ENCODE measurements around the gene MNS1.
"Not testable (repeated sequence)": the region's sequence is repeated elsewhere in the genome, so short reads cannot be mapped to it uniquely, and the experiment has no call there.

MNS1 gene

GRCh38 chr15:56428821-56429458, 36.0 kb downstream of the MNS1 start:
- H3K36me3 ChIP-seq (ENCODE audit: insufficient read depth, low read length) = peaks cover 6% of the 10 kb centered on the region; the same call in 1 of the 2 replicates
- peak; percentile 22 for DNase-seq (ENCODE audit: low read depth, low spot score)
- H3K27ac ChIP-seq = no peak overlapping the region

DNA sequence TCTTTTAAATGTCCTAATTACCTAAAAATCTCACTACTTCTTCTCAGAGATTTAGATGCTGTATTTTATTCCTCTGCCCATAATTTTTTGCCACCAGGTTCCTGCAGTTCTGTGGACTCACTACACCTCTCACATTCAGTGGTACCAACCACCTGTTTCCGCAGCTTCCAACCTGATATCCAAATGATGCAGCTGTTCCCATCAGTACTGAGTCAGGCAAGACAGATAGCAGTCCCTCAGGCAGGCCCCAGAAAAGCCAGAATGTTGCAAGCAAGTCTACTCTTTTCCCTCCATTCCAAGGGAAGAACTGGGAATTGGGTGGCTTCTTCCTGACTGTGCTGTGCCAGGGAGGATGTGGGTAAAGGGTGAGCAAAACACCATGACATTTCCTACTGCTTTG, 39.0 kb downstream of the MNS1 start:
- no peak for TF ChIP-seq EZH2 (IDR thresholded peaks at IDR 0.05)
- TF ChIP-seq FOXP2 (optimal IDR thresholded peaks at IDR 0.05; ENCODE audit: control extremely low read depth, extremely low read length, insufficient read depth) = no peak
- no peak for TF ChIP-seq POLR2AphosphoS5 (IDR thresholded peaks at IDR 0.05; ENCODE audit: borderline replicate concordance, low read depth, low read length)
- no peak overlapping the region for H3K9ac ChIP-seq (ENCODE audit: insufficient read length)
- H3K36me3 ChIP-seq (ENCODE audit: insufficient read depth, low read length) = peaks cover 6% of the 10 kb centered on the region; the same call in 1 of the 2 replicates
- H3K4me3 ChIP-seq = no peak overlapping the region
- no peak for DNase-seq (ENCODE audit: low read depth, low spot score)
- no peaks in the 10 kb centered on the region for H3K9me3 ChIP-seq (ENCODE audit: low read depth, low read length)
- no peak overlapping the region for H3K27ac ChIP-seq

More at GRCh38 chr15:56428821-56429458, 36.0 kb downstream of the MNS1 start:
- TF ChIP-seq POLR2AphosphoS5 (IDR thresholded peaks at IDR 0.05; ENCODE audit: borderline replicate concordance, low read depth, low read length) (no peak), EZH2 (IDR thresholded peaks at IDR 0.05) (no peak), FOXP2 (optimal IDR thresholded peaks at IDR 0.05; ENCODE audit: control extremely low read depth, extremely low read length, insufficient read depth) (no peak)
- no peak overlapping the region for H3K4me3 ChIP-seq
- no peaks in the 10 kb centered on the region for H3K9me3 ChIP-seq (ENCODE audit: low read depth, low read length)
- no peak overlapping the region for H3K9ac ChIP-seq (ENCODE audit: insufficient read length)

DNA sequence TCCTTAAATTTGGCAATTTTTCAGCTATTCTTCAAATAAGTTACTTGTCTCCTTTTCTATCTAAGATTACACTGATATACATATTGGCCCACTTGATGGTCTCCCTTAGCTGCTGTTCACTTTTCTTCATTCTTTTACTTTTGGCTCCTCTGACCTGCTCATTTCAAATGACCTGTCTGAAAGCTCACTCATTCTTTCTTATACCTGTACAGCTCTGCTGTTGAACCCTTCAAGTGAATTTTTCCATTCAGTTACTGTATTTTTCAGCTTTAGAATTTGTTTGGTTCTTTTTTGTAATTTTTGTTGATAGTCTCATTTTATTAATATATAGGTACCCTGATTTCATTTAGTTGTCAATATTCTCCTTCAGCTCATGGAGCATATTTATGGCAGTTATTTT, 39.7 kb downstream of the MNS1 start:
- H3K27ac ChIP-seq = no peak overlapping the region
- TF ChIP-seq POLR2AphosphoS5 (IDR thresholded peaks at IDR 0.05; ENCODE audit: borderline replicate concordance, low read depth, low read length) = no peak
- TF ChIP-seq EZH2 (IDR thresholded peaks at IDR 0.05) = no peak
- TF ChIP-seq FOXP2 (optimal IDR thresholded peaks at IDR 0.05; ENCODE audit: control extremely low read depth, extremely low read length, insufficient read depth) = no peak
- H3K36me3 ChIP-seq (ENCODE audit: insufficient read depth, low read length) = peaks cover 6% of the 10 kb centered on the region; the same call in 1 of the 2 replicates
- no peak overlapping the region for H3K9ac ChIP-seq (ENCODE audit: insufficient read length)
- DNase-seq (ENCODE audit: low read depth, low spot score) = no peak
- no peak overlapping the region for H3K4me3 ChIP-seq
- H3K9me3 ChIP-seq (ENCODE audit: low read depth, low read length) = no peaks in the 10 kb centered on the region

DNA sequence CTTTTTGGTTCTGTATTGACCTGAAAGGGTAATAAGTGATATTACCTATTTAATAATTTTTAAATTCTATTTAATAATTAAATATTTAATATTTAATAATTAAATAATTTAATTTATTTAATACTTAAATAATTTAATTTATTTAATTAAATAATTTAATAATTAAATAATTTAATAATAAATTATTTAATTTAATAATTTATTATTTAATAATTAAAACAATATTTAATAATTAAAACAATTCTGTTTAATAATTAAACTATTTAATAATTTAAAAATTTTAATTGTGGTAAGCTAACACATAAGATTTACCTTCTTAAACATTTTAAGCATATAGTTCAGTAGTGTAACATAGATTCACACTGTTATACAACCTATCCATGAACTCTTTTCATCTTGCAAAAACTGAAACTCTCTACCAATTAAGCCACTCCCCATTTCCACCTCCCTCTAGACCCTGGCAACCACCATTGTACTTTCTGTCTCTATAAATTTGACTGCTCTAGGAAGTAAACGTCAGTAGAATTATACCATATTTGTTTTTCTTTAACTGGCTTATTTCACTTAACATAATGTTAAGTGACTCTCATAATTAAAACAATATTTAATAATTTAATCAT, 51.7 kb downstream of the MNS1 start:
- H3K9ac ChIP-seq (ENCODE audit: insufficient read length); DNase-seq (ENCODE audit: low read depth, low spot score); H3K27ac ChIP-seq; H3K36me3 ChIP-seq (ENCODE audit: insufficient read depth, low read length); H3K4me3 ChIP-seq; H3K9me3 ChIP-seq (ENCODE audit: low read depth, low read length): not testable (repeated sequence)

DNA sequence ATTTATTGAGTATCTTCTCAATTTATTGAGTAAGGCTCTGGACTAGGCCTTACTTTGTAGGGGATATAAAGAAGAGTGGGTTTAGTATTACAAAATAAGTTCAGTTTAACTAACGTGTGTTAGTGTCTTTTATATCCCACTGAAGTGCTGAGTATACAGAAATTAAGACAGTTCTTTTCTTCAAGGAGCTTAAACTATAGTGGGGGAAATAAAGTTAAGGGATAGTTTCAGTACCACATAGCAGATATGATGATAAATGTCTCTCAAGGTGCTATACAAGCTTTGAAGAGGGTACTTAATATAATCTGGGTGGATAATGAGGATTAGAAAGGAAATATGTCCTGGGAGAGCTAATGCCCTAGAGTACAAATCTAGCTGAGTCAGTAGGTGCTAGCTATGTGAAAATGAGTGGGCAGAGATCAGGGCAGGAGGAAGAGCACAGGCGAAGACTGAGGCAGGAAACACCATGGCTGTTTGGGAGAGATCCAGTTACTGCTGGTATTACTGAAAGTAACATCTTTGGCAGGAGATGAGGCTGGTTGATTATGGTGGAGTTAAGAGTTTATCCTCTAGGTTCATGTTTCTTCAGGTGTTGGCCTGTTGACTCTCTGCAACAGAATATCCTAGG, 53.7 kb downstream of the MNS1 start:
- no peaks in the 10 kb centered on the region for H3K36me3 ChIP-seq (ENCODE audit: insufficient read depth, low read length)
- no peak for TF ChIP-seq EZH2 (IDR thresholded peaks at IDR 0.05)
- TF ChIP-seq POLR2AphosphoS5 (IDR thresholded peaks at IDR 0.05; ENCODE audit: borderline replicate concordance, low read depth, low read length) = no peak
- H3K9ac ChIP-seq (ENCODE audit: insufficient read length) = no peak overlapping the region
- H3K9me3 ChIP-seq (ENCODE audit: low read depth, low read length) = no peaks in the 10 kb centered on the region
- H3K4me3 ChIP-seq = no peak overlapping the region
- H3K27ac ChIP-seq = no peak overlapping the region
- DNase-seq (ENCODE audit: low read depth, low spot score) = no peak

- TF ChIP-seq EZH2 (IDR thresholded peaks at IDR 0.05) (no peak), FOXP2 (optimal IDR thresholded peaks at IDR 0.05; ENCODE audit: control extremely low read depth, extremely low read length, insufficient read depth) (no peak), POLR2AphosphoS5 (IDR thresholded peaks at IDR 0.05; ENCODE audit: borderline replicate concordance, low read depth, low read length) (no peak)
- no peak overlapping the region for H3K27ac ChIP-seq
- H3K4me3 ChIP-seq = no peak overlapping the region
- no peak for DNase-seq (ENCODE audit: low read depth, low spot score)
- no peaks in the 10 kb centered on the region for H3K36me3 ChIP-seq (ENCODE audit: insufficient read depth, low read length)
- no peak overlapping the region for H3K9ac ChIP-seq (ENCODE audit: insufficient read length)
- H3K9me3 ChIP-seq (ENCODE audit: low read depth, low read length) = no peaks in the 10 kb centered on the region
These were observed 54.2 kb downstream of the MNS1 start for GRCh38 chr15:56410721-56411120.

DNA sequence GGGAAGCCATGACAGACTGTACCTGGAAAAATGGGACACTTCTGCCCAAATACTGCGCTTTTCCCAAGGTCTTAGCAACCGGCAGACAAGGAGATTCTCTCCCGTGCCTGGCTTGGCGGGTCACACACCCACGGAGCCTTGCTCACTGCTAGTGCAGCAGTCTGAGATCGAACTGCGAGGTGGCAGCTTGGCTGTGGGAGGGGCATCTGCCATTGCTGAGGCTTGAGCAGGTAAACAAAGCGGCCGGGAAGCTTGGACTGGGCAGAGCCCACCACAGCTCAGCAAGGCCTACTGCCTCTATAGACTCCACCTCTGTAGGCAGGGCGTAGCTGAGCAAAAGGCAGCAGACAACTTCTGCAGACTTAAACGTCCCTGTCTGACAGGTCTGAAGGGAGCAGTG, 65.7 kb downstream of the MNS1 start:
- H3K27ac ChIP-seq; DNase-seq (ENCODE audit: low read depth, low spot score); H3K4me3 ChIP-seq: not testable (repeated sequence)

GRCh38 chr15:56397325-56397724, 67.6 kb downstream of the MNS1 start:
- not testable (repeated sequence) for H3K9ac ChIP-seq (ENCODE audit: insufficient read length); DNase-seq (ENCODE audit: low read depth, low spot score); H3K4me3 ChIP-seq; H3K9me3 ChIP-seq (ENCODE audit: low read depth, low read length); H3K36me3 ChIP-seq (ENCODE audit: insufficient read depth, low read length); H3K27ac ChIP-seq

More for the DNA sequence above, 65.7 kb downstream of the MNS1 start:
- not testable (repeated sequence) for H3K9ac ChIP-seq (ENCODE audit: insufficient read length); H3K36me3 ChIP-seq (ENCODE audit: insufficient read depth, low read length); H3K9me3 ChIP-seq (ENCODE audit: low read depth, low read length)

- Histone ChIP-seq H3K36me3 (ENCODE audit: insufficient read depth, low read length) (no peaks in the 10 kb centered on the region), H3K27ac (no peak overlapping the region)
These were observed 70.0 kb downstream of the MNS1 start for GRCh38 chr15:56394909-56395308.

More at GRCh38 chr15:56394909-56395308, 70.0 kb downstream of the MNS1 start:
- Histone ChIP-seq H3K9ac (ENCODE audit: insufficient read length) (no peak overlapping the region), H3K9me3 (ENCODE audit: low read depth, low read length) (no peaks in the 10 kb centered on the region), H3K4me3 (no peak overlapping the region)
- TF ChIP-seq POLR2AphosphoS5 (IDR thresholded peaks at IDR 0.05; ENCODE audit: borderline replicate concordance, low read depth, low read length) (no peak), EZH2 (IDR thresholded peaks at IDR 0.05) (no peak), FOXP2 (optimal IDR thresholded peaks at IDR 0.05; ENCODE audit: control extremely low read depth, extremely low read length, insufficient read depth) (no peak)
- DNase-seq (ENCODE audit: low read depth, low spot score) = no peak
